ENCODE results near the gene OSCP1. TPM values are rescaled to one million over a fixed set of nuclear protein-coding genes. Genes with fewer than 3 reads are reported as not detected.

OSCP1 gene
- total RNA-seq, 1 experiment from 2014 or later: 3.2 TPM

GRCh38 chr1:36382231-36382630, 68.0 kb downstream of the OSCP1 start:
- H3K79me2 ChIP-seq (ENCODE audit: insufficient read depth, low read length): peaks cover 12% of the 10 kb centered on the region; the same call in 1 of the 2 replicates
- peaks cover 11% of the 10 kb centered on the region for H3K23me2 ChIP-seq (ENCODE audit: insufficient read length, low read depth, low read length, poor library complexity, severe bottlenecking)
- no peak overlapping the region for H3K23ac ChIP-seq (ENCODE audit: insufficient read length, low read depth, low read length)
- no peak overlapping the region for H2AFZ ChIP-seq (ENCODE audit: low read length)
- no peak overlapping the region for H4K91ac ChIP-seq (ENCODE audit: insufficient read length, low read depth, low read length)
- H2BK15ac ChIP-seq (ENCODE audit: low read depth, low read length): no peak overlapping the region
- Mint-ChIP-seq H3K4me1 (peaks cover 28 to 35% of the 10 kb centered on the region in 2 experiments), H3K9me3 (no peaks in the 10 kb centered on the region), H3K36me3 (ENCODE audit: insufficient read depth in 1 of 3, low read depth in 3 of 3) (peaks cover 0 to 5% (median 2%) of the 10 kb centered on the region in 3 experiments; a peak in 3 of 7 replicates), H3K27ac (no peak overlapping the region), H3K27me3 (ENCODE audit: low read depth) (no peaks in the 10 kb centered on the region), H3K4me3 (no peak overlapping the region)
- H3K4me2 ChIP-seq (ENCODE audit: insufficient read depth, insufficient read length, low read length): no peak overlapping the region
- no peak overlapping the region for H3K9ac ChIP-seq (ENCODE audit: extremely low read depth, insufficient read length, low read length)
- no peak overlapping the region for H3K56ac ChIP-seq (ENCODE audit: insufficient read length, low read depth, low read length)
- no CpG with 5 or more reads among the region's 9 CpGs for WGBS (ENCODE audit: extremely low coverage, insufficient read length, low lambda C conversion rate)
- no peak for TF ChIP-seq CTCF (conservative IDR thresholded peaks at IDR 0.05)
- no peaks in the 10 kb centered on the region for H3K27me3 ChIP-seq (ENCODE audit: insufficient read depth, low read length)
- no peak overlapping the region for H3T11ph ChIP-seq (ENCODE audit: low read length)
- no peak overlapping the region for H2BK120ac ChIP-seq (ENCODE audit: low read depth, low read length, poor library complexity, severe bottlenecking)
- H3K9me3 ChIP-seq (ENCODE audit: control insufficient read depth, low read depth, low read length): no peaks in the 10 kb centered on the region
- no peak overlapping the region for H2BK5ac ChIP-seq (ENCODE audit: insufficient read length, low read length)
- no peak overlapping the region for H2AK5ac ChIP-seq (ENCODE audit: insufficient read length, low read length)
- no peak overlapping the region for H3K18ac ChIP-seq (ENCODE audit: insufficient read length, low read depth, low read length)
- peaks cover 3% of the 10 kb centered on the region; the same call in 1 of the 2 replicates for H3K4me1 ChIP-seq (ENCODE audit: insufficient read depth, low read length)
- no peaks in the 10 kb centered on the region for H4K20me1 ChIP-seq (ENCODE audit: control insufficient read depth, insufficient read depth, insufficient read length)
- no peak overlapping the region for H2BK20ac ChIP-seq (ENCODE audit: low read depth, low read length, poor library complexity, severe bottlenecking)
- no peak overlapping the region for H2BK12ac ChIP-seq (ENCODE audit: insufficient read length, low read depth, low read length)
- DNase-seq: no peak
- no peak overlapping the region for H4K8ac ChIP-seq (replicated peaks; ENCODE audit: insufficient read length, low read depth, low read length)
- H3K27ac ChIP-seq (ENCODE audit: insufficient read length, low read depth, low read length): no peak overlapping the region
- H3K14ac ChIP-seq (ENCODE audit: insufficient read depth, low read length): no peak overlapping the region
- H3K4ac ChIP-seq (ENCODE audit: low read depth, low read length): no peak overlapping the region
- H4K5ac ChIP-seq (ENCODE audit: insufficient read length, low read depth, low read length): no peak overlapping the region
- H3K79me1 ChIP-seq (ENCODE audit: insufficient read depth, low read depth, low read length, poor library complexity, severe bottlenecking): no peaks in the 10 kb centered on the region
